ENCODE data around the gene ZNF77. TPM values are rescaled to one million over a fixed set of nuclear protein-coding genes. Genes with fewer than 3 reads are reported as not detected.
"Not testable (repeated sequence)": the region's sequence is repeated elsewhere in the genome, so short reads cannot be mapped to it uniquely, and the experiment has no call there.

The ZNF77 gene
- polyA plus RNA-seq, 1 donor, result 4.5 TPM

DNA sequence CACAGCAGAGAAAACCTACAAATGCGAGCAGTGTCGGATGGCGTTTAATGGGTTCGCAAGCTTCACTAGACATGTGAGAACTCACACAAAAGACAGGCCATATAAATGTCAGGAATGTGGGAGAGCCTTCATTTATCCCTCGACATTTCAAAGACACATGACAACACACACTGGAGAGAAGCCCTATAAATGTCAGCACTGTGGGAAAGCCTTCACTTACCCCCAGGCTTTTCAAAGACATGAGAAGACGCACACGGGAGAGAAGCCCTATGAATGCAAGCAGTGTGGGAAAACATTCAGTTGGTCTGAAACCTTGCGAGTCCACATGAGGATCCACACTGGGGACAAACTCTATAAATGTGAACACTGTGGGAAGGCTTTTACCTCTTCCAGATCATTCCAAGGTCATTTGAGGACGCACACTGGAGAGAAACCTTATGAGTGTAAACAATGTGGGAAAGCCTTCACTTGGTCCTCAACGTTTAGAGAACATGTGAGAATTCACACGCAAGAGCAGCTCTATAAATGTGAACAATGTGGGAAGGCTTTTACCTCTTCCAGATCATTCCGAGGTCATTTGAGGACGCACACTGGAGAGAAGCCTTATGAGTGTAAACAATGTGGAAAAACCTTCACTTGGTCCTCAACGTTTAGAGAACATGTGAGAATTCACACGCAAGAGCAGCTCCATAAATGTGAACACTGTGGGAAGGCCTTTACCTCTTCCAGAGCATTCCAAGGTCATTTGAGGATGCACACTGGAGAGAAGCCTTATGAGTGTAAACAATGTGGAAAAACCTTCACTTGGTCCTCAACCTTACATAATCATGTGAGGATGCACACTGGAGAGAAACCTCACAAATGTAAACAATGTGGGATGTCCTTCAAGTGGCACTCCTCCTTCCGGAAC, 27.2 kb downstream of the ZNF77 start:
- DNase-seq (ENCODE audit: low read depth), result no peak

DNA sequence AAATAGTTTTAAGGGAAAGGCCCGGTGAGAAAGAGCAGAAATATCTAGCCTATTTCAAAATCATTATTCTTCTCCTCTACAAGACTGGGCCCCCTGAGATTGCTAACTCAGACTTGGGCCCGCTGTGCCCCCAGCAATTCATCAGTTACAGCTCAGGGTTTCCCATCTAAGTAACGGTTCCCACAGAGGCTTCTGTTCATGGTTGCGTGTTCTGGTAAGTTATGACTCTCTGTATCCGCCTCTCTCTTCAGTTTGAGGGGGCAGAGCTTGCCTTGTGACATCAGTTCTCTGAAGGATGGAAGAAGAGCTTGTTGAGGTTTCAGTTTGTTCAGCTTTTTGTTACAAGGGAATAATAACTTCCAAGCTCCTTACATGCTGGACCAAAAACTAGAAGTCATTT, 32.5 kb downstream of the ZNF77 start:
- no peak for DNase-seq (ENCODE audit: low read depth)

- DNase-seq (ENCODE audit: low read depth), result no peak
Measured at GRCh38 chr19:2906631-2907195, 38.1 kb downstream of the ZNF77 start.

DNA sequence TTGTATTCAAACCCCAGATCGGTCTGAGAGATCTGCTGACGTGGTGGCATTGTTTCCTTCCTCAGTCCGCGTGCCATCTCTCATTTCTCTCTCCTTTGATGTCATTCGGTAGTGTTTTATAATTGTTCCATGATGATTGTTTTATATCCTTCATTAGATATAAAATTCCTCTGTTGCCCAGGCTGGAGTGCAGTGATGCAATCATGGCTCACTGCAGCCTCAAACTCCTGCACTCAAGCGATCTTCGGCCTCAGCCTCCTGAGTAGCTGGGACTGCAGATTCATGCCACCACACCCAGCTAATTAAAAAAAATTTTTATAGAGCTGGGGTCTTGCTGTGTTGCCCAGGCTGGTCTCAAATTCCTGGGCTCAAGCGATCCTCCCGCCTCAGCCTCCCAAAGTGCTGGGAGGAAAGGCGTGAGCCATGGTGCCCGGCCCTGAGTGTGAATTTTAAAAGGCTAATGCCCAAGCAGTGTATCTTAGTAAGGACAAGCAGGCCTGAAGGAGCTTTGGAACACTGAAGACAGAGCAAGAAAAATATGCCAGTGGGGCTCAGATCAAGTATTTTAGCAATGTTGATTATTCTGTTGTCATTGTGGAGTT, 38.8 kb downstream of the ZNF77 start:
- DNase-seq (ENCODE audit: low read depth), result no peak

GRCh38 chr19:2903326-2903725, 41.4 kb downstream of the ZNF77 start:
- not testable (repeated sequence) for DNase-seq (ENCODE audit: low read depth)

GRCh38 chr19:2902590-2903218, 42.1 kb downstream of the ZNF77 start:
- no peak for DNase-seq (ENCODE audit: low read depth)

DNA sequence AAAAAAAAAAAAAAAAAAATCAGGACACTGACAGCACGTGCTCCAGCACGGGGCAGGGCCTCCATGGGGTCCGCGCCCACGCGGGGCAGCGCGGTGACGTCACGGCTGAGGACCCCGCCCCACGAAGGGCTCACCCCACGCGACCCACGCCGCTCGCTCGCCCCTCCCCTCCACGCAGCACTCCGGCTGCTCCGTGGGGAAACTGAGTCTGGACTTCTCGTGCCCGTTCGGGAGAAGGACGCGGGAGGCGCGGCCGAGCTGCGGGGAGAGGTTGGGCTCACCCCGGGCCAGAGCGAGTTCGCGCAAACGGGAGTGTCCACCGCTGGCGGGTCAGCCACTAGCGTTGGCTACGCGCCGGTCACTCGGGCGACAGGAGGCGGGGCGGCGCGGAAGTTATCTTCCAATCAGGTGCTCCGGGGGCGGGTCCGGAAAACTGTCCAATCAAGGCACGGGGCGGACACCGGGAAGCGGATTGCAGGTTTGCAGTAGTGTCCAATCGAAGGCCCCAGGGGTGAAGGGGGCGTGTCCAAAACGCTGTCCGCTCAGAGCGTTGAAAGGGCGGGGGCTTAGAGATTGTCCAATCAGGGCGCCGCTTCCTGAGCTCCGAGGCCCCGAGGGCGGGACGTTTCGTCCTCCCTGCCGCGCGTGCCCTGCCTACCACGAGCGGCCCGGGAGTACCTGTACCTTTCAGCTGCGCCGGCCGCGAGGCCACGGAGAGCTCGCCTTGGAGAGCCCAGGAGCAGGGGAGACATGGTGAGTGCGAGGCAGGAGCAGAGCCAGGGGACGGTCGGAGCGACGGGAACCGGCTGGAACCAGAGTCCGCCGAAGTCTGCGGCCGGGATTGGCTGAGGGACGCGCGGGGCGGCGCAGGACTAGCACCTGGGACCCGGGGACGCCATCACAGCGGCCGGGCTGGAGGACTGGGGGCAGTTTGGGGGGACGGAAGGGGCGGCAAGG, 44.2 kb downstream of the ZNF77 start, which contains the start of gene ZNF57:
TSS of gene ZNF57 (plus strand) at position 633 of the 957 bp plus-strand sequence. CDS start at position 751, 118 bp downstream.
- peak; percentile 96 for DNase-seq (ENCODE audit: low read depth)

DNA sequence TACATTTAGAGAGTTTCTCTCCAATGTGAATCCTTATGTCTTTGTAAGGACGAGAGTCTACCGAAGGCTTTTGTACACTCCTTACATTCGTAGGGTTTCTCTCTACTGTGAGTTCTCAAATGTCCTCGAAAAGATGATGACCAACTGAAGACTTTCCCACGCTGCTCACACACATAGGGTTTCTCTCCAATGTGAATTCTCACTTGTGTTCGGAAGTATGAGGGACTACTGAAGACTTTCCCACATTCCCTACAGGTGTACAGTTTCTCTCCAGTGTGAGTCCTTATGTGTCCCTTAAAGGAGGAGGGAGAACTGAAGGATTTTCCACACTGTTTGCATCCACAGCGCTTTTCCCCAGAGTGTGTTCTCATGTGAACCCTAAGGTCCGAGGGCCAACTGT, 48.1 kb downstream of the ZNF77 start:
- no peak for DNase-seq (ENCODE audit: low read depth)

DNA sequence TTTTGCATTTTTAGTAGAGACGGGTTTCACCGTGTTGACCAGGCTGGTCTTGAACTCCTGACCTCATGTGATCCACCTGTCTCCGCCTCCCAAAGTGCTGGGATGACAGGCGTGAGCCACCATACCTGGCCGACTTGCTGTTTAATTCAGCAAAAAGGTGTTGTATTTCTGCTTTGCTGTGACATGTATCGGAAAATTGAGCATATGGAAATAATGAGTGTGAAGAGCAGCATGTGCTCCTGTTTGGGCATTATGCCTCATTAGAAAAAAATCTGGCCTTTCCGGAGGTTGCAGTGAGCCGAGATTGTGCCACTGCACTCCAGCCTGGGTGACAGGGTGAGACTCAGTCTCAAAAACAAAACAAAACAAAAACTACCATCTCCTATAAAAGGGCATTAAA, 54.2 kb downstream of the ZNF77 start:
- not testable (repeated sequence) for DNase-seq (ENCODE audit: low read depth)

- no peak for DNase-seq (ENCODE audit: low read depth)
Measured at GRCh38 chr19:2888731-2889224, 56.0 kb downstream of the ZNF77 start.

GRCh38 chr19:2887391-2887914, 57.3 kb downstream of the ZNF77 start:
- DNase-seq (ENCODE audit: low read depth), result peak; percentile 38

DNA sequence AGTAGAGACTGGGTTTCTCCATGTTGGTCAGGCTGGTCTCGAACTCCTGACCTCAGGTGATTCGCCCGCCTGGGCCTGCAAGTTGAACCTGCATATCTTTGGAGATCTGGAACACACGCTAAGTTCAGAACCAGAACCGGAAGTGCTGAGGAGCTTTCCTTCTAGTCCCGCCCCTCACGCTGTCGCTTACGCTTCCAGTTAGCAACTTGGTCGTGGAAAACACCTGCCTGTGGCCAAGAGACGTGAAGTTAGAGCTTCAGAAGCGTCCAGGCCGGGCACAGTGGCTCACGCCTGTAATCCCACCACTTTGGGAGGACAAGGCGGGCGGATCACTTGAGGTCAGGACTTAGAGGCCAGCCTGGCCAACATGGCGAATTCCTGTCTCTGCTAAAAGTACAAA, 59.0 kb downstream of the ZNF77 start:
- DNase-seq (ENCODE audit: low read depth), result no peak

DNA sequence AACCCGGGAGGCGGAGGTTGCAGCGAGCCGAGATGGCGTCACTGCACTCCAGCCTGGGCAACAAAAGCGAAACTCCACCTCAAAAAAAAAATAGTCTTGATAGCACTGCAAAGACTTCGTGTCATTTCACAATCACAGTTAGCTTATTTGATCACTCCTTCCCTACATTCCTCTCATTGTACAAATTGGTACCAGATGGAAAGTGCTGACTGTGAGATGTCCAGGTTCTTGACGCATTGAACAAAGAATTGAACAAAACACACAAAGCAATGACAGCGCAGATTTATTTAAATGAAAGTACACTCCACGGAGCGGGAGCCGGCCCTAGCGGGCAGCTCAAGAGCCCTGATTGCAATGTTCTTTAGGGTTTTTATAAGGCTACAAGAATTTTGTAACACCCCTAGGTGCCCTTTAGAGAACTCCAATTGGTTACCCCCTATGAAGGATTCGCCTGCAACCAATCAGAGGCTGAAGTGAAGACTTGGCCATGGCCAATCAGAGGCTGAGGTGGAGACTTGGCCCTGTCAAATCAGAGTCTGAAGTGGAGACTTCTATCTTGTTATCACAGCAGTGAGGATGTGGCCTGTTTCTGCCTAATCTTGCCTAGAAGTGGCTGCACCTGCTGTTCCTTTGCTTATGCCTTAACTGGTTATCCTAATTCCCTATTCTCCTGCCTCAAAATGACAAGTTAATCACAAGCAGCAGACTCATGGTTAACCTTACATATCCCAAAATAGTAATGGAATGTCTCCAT, 60.9 kb downstream of the ZNF77 start:
- no peak for DNase-seq (ENCODE audit: low read depth)

Other genes starting within 250 kb of the ZNF77 start
- gene GNG7, start 242.3 kb downstream of the ZNF77 start, polyA plus RNA-seq (ENCODE audit: insufficient read length), result 2.4 TPM
- gene DIRAS1, start 223.6 kb downstream of the ZNF77 start, polyA plus RNA-seq (ENCODE audit: insufficient read length), result 1.4 TPM
- 13.4 TPM for gene SLC39A3, start 205.0 kb downstream of the ZNF77 start, polyA plus RNA-seq (ENCODE audit: insufficient read length)
- gene SGTA, start 161.7 kb downstream of the ZNF77 start, polyA plus RNA-seq (ENCODE audit: insufficient read length), result 91.3 TPM
- 44.7 TPM for gene THOP1, start 159.5 kb downstream of the ZNF77 start, polyA plus RNA-seq (ENCODE audit: insufficient read length)
- 5.3 TPM for gene ZNF554, start 125.1 kb downstream of the ZNF77 start, polyA plus RNA-seq (ENCODE audit: insufficient read length)
- 12.6 TPM for gene ZNF555, start 103.5 kb downstream of the ZNF77 start, polyA plus RNA-seq (ENCODE audit: insufficient read length)
- 50.9 TPM for gene ZNF556, start 77.6 kb downstream of the ZNF77 start, polyA plus RNA-seq (ENCODE audit: insufficient read length)
- gene ZNF57, start 44.0 kb downstream of the ZNF77 start, polyA plus RNA-seq (ENCODE audit: insufficient read length), result 2.5 TPM
- gene TLE6, start 32.6 kb upstream of the ZNF77 start, polyA plus RNA-seq (ENCODE audit: insufficient read length), result 0.70 TPM
- 29.3 TPM for gene TLE2, start 84.3 kb upstream of the ZNF77 start, polyA plus RNA-seq (ENCODE audit: insufficient read length)
- gene TLE5, start 117.5 kb upstream of the ZNF77 start, polyA plus RNA-seq (ENCODE audit: insufficient read length), result 800 TPM
- gene GNA11, start 149.4 kb upstream of the ZNF77 start, polyA plus RNA-seq (ENCODE audit: insufficient read length), result 54.7 TPM
- 1.6 TPM for gene GNA15, start 191.1 kb upstream of the ZNF77 start, polyA plus RNA-seq (ENCODE audit: insufficient read length)
- gene S1PR4, start 233.8 kb upstream of the ZNF77 start, polyA plus RNA-seq (ENCODE audit: insufficient read length), result 0.56 TPM
- 26.0 TPM for gene NCLN, start 241.0 kb upstream of the ZNF77 start, polyA plus RNA-seq (ENCODE audit: insufficient read length)